HuH-7 (cell line): ENCODE results near the gene PTAFR.

Experiments
- DNase-seq: peaks from one replicate; pipeline ENCODE4 v3.0.0; 2011; ENCODE audit warnings: low spot score

Gene PTAFR, protein sequence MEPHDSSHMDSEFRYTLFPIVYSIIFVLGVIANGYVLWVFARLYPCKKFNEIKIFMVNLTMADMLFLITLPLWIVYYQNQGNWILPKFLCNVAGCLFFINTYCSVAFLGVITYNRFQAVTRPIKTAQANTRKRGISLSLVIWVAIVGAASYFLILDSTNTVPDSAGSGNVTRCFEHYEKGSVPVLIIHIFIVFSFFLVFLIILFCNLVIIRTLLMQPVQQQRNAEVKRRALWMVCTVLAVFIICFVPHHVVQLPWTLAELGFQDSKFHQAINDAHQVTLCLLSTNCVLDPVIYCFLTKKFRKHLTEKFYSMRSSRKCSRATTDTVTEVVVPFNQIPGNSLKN

DNA sequence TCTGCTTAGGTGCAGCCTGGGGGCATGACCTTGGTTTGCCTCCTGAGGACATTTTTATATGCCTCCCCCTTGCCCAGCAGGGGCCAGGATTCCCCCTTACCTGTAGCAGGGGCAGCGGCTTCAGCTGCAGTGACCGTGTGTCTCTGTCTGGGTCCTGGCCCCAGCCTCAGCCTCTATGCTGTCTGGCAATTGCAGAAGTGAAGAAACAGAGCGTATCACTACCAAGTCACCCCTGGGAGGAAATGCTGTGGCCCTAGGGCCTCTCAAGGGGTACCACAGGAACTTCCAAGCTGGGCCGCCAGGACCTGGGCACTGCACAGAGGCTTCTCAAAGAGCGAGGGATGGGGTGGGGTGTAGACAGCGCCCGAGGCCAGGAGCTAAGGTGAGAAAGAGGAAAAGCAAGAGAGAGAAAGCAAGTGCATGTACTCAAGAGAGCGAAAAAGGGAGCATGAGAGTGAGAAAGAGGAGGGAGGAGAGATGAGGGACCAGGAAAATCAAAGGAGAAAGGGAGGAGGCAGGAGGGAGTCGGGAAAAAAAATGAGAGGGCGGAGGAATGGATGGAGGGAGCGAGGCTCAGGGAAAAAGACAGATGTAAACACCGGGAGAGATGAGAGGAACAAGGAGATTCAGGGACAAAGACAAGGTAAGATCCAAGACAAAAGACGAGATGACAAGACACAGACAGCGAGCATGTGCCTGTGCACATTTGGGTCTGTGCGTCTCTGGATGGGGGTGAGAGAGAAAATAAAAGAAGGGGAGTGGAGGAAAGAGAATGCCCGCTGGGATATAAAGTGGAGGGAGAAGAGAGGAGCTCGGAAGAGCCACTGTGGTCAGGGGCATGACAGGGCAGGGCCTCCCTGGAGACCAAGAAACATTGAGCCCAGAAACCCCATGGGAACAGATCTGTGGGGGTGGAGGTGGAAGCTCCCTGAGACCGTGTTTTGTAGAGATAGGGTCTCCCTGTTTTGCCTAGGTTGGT lies at the start of gene PTAFR:
Gene PTAFR (minus strand): TSS at position 199 of the 979 bp plus-strand sequence. CDS start 25,669 bp downstream, outside the sequence.
- DNase-seq = no peak

DNA sequence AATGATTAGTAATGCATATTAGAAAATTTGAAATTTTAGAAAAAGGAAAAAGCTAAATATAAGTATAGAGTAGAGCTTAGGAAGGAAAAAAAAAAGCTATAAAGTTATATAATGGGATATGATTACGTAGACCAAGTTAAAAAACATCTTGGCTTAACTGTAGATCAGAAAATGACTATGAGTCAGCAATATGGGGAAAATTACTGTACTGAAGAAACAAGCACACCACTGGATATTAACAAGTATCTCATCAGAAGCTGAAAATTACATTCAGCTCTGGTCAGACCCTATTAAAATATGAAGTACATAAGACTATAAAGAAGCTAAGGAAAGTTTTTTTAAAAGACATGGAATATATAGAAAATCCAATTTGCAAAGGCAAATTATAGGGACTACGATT lies 36.8 kb upstream of the PTAFR start:
- DNase-seq = no peak

DNA sequence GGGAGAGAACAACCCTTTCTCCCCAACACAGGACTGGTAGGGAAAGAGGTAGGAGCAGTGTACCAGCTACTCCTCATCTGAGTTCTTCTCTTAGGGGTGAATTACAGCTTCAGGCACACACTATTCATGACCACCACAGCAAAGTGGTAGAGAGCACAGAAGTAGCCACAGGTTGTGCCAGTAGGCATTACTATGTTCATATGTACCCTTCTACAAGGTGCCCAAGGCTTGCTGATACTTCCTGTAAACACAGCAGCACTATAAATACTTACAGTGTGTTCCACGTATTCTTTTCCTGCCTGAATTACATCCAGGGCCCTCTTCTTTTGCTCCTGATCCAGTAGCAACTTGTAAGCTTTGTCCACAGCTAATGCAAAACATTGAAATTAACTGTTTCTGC lies 33.2 kb upstream of the PTAFR start:
- no peak for DNase-seq

DNA sequence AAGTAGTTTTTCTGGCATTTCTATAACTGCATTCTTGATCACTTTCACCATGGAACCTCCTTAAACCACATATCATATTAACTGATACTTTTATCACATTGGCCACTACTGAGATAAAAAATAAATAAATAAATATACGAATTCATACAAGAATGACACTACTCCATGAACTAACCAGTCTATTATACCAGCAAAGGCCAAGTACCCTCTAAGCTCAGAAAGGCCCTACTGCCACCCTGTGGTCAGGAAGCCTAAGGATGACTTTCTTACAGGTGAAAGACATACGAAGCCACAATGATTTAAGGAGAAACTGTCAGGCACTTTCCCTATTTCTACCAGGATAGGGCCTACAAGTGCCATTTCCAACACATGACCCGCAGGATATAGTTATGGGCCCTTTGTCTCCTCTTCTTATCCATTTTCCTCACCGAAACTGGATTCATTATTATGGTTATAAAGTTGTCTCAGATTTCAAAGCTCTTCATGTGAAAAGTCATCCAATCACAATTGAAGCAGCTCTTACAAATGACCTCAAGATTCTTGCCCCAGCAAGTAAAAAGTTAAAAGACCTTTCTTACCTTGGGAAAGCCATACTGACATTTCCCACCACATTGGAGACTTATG lies 32.4 kb upstream of the PTAFR start:
- peak; percentile 37 for DNase-seq

DNA sequence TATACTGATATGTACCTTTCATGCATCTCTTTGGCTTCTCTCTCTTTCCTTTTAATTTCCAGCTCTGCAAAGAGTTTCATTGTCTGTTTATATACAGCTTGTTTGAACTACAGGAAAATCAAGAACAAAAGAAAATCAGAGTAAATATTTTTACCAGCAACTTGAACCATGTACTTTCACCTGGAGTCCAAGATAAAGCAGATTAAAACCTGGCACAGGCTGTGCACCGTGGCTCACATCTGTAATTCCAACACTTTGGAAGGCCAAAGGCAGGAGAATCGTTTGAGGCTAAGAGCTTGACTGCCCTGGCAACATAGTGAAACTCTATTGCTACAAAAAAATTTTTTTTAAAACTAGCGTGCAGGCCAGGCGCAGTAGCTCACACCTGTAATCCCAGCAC lies 28.8 kb upstream of the PTAFR start:
- no peak for DNase-seq

DNA sequence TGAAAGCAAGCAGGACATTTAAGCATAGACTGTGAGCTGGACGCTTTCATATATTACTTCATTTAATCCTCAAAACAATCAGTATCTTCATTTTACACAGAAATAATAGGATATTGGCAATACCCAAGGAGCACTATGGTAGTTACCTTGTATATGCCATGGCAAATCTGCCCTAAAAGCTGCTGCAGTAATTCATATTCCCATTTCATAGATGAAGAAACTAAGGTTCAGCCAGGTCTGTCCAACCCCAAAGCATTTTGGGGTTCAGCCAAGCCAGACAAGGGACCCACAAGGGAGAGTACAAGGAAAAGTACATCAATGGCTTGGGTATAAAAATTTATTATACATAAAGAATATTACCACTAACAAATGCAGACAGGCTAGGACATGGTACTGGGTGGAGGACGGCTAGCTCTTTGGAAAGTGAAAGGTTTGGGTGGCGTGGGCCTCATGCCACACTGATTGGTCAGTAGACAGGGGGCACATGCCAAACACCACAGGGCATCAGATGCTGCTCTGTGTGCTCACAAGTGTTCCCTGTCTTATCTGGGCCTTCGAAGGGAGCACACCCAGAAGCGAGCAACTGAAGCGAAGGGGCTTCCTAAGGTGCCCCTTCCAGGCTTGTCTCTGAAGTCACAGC lies 23.9 kb upstream of the PTAFR start:
- DNase-seq = no peak

DNA sequence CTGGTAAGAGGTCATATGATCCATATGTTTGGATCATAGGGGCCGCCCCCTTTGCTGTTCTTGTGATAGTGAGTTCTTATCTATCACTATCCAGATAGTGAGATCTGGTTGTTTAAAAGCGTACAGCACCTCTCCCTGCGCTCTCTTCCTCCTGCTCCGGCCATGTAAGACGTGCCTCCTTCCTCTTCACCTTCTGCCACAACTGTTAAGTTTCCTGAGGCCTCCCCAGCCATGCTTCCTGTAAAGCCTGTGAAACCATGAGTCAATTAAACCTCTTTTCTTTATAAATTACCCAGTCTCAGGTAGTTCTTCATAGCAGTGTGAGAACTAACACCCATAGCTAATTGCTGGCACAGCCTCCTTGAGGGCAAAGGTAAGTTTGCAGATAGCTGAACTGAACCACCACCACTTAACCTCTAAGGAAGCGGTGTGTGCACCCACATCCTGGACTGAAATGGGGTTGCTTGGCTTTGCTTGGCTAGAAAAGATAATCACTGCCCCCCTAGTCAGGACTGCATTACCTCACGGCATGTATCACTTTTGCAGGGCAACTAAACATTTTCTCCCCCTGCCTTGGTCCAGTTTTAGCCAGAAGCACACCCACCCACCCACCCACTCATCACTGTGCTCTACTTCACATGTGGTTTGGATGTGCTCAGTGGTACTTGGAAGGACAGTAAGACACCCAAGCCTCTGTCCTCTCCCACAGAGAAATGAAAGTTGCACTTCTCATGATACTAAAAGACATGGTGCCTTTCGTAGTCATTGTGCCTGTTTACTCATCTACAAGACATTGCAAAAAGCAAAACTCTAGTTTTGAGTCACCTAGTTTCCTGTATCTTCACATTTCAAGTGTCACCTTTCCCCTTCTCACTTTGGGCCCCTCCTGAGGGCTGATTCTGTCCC lies 23.1 kb upstream of the PTAFR start:
- DNase-seq = no peak

DNA sequence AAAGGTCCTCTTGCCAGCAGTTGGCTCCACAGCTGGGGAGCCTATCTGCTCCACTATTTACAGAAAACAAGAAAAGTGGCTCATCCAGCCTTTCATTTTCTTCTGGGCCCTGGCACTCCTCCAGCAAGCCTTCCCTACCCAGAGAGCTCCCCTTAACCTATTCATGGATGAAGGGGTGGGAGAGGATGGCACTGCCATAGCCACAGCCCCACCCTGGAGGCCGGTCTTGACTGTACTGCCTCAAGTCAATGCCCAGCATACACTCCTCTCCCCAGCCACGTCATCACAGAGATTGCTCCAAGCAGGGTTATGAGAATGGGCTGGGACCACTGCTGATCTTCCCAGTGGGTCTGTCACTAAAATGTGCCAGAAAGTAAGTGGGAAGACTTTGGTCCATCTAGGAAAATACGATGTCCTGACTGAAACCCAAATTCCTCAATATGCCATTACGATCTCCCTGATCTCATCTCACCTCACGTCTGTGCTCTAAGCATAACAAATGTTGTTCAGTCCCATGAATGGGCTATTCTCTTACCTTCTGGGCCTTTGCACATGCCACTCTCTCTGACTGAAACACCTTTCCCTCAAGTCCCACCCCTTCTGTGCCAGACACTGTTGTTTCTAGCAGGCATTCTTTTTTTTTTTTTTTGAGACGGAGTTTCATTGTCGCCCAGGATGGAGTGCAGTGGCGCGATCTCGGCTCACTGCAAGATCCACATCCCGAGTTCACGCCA lies 21.4 kb upstream of the PTAFR start:
- no peak for DNase-seq

DNA sequence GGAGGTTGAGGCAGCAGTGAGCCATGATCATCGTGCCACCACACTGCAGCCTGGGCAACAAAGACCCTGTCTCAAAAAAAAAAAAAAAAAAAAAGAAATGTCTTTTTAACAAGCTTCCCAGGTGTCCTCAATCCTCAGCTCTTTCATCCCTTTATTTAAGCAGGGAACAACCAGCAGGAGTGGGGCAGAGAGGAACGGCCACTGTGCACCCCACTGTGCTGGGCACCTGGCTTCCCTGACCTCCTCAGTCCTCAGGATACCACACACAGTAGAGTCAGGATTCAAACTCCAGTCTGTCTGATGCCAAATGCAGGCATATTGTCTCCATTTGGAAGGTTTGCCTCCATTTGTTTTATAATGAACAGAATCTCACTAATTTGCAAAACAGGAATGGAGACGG lies 19.8 kb upstream of the PTAFR start:
- no peak for DNase-seq

DNA sequence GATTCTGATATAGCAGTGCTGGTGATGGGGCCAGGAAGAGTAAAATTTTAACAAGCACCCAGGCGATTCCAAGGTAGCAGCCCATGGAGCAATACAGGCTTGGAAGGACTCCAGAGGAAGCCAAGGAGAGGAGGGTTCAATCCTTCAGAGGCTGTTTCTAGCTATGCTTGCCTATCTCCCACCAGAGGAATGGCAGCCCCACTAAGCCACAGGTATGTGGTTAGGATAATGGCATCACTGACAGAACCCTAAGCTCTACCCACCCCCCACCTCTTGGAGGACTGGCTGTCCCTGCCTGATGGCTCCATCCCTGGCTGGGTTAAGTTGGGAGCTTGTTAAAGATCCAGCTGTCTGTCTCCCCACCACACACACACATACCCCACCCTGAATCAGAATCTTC lies 19.3 kb upstream of the PTAFR start:
- DNase-seq = no peak

DNA sequence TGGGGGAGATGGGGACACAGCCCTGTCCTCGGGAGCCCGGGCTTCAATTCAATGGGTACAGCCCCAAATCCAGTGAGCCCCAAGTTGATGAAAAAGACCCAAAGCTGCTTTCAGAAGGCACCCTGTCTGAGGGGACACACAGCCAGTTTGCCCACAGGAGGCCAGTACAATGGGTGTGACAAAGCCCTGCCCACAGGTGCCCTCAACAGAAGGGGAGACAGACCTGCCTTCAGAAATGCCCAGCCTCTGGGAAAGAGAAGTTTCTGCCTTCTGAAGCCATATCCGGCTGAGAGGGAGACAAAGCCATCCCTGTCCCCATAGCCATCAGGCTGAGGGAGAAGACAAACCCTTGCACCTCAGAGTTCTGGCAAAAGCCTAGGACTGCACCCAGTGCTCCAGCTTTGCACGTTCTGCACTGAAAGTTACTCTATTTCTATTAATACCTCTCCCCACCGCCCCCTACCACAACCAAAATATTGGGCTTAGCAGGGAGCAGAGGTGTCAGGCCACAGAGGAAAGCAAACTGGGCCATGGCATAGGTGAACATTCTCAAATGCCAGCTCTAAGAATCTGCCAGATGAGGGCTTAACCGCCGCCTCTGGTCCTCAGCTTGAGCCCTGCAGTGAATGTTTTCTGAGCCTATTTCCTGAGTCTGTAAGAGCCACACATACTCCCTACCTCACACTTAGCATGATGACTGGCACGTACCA lies 18.0 kb upstream of the PTAFR start:
- DNase-seq = no peak

DNA sequence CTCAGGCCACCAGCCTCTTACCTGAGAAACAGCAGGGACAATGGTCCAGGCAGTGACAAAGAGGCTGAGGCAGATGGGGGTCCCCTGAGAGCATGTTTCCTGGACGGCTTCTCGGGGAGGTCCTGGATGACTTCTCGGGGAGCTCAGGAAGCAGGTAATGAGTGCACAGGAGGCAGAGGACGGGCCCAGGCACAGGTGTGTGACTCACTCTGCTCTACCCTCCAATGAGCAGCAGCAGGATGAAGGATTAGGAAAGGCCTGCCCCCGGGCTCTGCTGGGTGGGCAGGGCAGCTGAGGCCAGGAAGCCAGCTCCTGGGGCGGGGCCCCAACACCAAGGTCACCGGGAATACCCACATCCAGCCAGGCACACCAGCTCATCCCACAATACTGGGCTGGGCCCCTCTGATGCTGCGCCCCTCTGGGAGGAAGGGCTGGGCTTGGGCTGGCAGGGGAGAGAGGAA lies 17.2 kb upstream of the PTAFR start:
- DNase-seq = no peak

DNA sequence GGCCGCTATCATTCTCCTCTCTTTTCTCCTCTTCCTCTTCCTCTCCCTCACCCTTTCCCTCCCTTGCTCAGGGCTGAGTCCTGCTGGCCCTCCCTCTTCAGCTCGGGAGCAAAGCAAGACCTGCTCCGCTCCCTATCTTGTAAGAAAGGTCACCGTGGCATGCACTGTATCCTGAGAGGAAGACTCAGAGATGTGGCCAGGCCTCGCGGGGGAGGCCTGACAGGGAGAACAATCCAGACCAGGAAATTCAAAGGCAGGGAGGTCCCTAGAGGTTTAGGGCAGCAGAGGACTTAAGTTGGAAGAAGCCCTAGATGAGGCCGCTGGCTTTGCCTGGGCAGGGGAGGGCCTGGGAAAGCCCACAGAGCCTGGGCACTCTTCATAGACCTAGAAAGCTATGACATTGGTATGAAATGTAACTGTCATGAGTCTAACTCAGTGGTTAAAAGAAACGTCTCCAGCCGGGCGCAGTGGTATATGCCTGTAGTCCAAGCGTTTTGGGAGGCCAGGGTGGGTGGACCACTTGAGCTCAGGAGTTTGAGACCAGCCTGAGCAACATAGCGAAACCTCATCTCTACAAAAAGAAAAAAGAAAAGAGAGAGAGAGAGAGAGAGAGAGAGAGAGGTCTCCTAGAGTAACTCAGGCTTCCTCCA lies 14.6 kb upstream of the PTAFR start:
- no peak for DNase-seq

DNA sequence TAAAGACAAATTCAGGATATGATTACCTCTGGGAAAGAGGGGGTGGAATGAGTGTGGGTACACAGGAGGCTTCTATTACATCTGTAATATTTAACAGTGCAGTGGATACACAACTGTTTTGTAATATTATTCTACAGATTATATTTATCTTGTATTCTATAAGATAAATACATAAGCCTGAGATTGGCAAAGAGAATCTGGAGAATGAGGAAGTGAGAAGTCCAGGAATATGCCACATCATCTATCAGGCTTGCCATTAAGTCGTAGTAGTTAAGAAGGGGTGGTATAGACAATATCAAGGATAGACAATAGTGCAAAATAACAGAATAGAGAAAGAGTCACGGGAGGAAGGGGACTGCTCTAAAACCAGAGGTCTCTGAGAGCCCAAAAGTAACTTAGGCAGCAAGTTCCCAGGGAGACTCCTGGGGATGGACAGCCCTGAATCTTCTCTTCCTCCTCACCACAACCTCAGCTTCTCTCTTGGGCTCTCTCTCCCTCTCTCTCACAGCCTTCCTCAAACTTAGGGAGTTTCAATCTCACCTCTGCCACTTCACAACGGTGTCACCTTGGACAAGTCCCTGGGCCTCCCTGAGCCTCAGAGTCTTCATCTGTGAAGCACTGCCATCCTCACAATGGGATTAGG lies 14.0 kb upstream of the PTAFR start:
- no peak for DNase-seq

DNA sequence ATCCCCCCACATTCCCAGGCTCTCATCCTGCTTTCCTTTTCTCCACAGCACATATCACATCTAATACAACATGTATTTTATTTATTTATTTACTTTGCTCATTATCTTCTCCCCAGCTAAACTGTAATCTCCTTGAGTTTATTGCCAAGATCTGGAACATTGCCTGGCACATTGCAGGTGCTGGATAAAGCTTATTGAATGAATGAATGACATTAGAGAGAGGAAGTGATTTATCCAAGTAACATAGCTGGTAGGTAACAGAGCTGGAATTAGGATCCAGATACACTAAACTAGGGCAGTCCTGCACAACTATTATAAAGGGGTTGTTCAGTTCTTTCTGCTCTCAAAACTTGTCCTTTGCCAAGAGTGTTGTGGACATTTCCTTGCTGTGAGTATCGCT lies 8.6 kb upstream of the PTAFR start:
- DNase-seq = no peak

DNA sequence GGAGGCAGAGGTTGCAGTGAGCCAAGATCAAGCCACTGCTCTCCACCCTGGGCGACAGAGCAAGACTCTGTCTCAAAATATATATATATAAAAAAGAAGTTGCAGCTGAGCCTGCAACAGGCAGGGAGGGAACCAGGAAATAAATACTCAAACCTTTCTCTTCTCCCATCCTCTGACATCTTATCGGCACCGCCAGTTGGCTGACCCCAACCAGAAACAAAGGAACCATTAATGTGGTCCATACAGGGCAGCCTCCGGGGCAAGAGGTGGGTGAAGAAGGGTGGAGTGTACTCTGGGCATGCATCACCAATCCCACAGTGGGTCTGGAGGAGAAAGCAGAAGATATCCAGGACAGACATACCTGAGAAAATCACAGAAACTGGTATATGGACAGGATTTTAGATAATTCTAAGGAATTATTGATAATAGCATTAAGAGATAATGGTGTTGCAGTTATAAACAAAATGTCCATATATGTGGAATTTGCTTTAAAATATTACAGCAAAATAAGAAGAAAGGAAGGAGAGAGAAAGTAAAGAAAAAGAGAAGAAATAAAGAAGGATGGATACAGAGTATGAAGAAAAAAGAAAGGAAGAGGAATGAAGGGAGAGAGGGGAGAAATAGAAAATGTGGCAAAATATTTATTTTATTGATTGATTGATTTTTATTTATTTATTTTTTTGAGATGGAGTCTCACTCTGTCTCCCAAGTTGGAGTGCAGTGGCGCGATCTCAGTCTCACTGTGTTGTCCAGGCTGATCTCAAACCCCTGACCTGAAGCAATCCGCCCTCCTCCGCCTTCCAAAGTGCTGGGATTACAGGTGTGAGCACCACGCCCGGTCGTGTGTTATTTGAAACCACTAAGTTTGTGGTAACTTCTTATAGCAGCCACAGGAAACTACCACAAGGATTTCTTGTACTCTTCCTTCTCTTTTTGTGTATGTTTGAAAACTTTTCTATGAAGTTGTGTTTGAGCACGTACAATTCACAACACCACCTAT lies 4.1 kb upstream of the PTAFR start:
- DNase-seq = no peak
